KG1 (cell line): ENCODE measurements around the gene TNS1.

ENCODE experiments used
- DNase-seq: peaks from one replicate; lab custom pipeline; 2025; lab: John Stamatoyannopoulos, UW

Gene TNS1

DNA sequence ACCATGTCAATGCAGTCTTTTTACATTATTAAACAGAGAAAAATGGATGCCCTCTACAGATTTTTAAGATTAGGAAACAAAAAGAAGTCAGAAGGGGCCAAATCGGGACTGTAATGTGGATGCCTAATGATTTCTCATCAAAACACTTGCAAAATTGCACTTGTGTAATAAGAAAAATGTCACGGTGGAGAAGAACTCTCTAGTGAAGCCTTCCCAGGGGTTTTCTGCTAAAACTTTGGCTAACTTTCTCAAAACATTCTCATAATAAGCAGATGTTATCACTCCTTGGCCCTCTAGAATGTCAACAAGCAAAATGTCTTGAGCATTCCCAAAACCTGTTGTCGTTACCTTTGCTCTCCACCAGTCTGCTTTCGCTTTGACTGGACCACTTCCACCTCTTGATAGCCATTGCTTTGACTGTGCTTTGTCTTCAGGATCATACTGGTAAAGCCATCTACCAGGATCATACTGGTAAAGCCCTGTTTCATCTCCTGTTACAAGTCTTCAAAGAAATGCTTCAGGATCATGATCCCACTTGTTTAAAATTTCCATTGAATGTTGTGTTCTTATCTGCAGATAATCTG lies 226.8 kb downstream of the TNS1 start:
- DNase-seq = no peak

DNA sequence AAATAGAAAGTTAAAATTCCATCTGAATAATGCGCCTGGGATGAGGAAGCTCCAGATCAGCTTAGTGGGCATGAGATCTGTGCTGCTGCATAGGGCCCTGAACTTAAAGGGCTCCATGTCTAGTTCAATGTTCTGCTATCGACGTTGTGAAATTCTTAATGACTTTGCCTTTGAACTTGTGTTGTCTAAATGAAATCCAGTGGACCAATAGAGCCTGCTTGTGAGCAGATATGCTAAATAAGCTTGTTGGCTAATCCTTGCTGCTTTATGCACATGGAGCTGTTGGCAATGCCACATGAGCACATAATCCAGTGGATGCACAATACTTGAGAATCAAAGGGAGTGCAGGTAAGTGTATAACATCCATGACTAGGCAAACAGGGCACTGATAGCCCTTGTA lies 228.6 kb downstream of the TNS1 start:
- DNase-seq = no peak

DNA sequence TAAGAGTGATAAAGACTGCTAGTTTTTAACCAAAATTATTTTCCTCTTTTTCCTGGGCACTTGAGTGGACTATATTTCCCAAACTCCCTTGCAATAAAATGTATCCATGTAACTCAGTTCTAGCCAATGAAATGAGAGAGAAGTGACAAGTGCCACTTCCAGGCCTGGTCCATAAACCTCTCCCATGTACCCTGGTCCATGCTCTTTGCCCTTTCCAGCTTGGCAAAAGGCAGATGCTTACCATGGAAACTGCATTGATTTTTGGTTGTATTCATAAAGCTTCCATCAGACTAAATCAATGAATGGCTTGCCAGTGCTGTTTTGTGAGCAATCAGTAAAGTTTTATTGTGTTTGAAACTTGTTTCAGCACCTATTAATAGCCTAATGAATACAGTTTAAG lies 229.3 kb downstream of the TNS1 start:
- DNase-seq = no peak

DNA sequence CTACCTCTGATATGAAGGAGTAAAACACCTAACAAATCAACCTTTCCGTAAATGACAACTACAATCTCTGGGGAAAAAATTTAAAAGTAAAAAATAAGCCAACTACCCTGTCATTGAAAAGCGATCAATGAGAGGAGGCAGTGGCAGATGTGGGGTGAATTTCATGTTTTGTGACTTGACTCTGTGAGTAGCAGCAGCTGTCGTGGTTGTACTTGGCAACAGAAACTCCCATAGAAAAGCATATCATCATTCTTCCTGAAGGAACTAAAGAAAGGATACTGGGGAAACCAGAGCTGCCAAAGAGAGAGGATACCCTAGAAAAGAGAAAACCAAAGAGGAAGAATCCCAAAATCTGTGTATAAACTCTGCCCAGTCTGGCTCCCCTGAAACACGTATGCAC lies 236.4 kb downstream of the TNS1 start:
- no peak for DNase-seq

DNA sequence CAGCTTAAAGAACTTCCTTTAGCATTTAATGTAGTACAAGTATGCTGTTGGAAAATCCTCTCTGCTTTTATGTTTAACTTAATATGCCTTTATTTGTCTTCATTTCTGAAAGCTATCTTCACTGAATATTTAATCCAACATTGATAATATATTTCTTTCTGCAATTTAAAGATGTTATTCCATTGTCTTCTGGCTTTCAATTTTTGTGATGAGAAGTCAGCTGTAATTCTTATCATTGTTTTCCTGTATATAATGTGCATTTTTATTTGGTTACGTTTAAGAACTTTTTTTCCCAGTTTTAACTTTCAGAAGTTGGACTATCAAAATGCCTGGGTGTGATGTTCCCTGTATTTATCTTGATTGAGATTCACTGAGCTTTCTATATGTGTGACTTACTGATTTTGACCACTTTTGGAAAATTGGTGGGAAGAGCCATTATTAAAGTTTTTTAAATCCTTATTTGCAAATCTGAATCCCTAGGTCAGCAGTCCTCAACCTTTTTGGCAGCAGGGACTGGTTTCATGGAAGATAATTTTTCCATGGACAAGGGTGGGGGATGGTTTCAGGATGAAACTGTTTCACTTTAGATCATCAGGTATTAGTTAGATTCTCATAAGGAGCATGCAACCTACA lies 241.0 kb downstream of the TNS1 start:
- no peak for DNase-seq

DNA sequence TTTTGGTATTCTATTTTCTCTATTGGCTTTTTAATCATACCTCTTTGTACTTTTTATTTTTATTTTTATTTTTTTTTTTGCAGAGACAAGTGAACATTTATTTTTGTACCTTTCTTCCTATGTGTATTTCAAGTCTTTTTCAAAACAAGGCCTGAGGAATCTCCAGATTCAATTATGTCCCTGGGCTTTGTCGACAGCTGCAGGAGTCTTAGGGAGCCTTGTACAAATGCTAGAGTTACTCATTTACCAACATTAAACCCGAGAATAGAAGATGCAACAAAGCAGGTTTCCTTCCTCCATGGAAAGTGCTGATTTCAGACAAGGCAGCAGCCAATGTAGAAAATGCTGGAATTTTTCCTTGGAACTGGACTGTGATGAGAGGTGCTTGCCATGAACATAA lies 242.8 kb downstream of the TNS1 start:
- DNase-seq = no peak

DNA sequence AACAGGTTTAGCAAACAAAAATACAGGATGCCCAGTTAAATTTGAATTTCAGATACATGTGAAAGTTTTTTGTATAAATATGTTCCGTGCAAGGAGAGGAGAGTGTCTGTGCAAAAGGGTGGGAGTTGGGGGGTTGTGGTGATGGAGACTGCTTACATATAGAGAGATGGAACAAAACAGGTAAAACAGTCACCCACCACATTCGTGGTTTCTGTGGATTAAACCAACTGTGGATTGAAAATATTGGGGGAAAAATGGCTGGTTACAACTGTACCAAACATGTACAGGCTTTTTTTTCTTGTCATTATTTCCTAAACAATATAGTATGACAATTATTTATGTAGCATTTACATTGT lies 245.7 kb downstream of the TNS1 start:
- no peak for DNase-seq

DNA sequence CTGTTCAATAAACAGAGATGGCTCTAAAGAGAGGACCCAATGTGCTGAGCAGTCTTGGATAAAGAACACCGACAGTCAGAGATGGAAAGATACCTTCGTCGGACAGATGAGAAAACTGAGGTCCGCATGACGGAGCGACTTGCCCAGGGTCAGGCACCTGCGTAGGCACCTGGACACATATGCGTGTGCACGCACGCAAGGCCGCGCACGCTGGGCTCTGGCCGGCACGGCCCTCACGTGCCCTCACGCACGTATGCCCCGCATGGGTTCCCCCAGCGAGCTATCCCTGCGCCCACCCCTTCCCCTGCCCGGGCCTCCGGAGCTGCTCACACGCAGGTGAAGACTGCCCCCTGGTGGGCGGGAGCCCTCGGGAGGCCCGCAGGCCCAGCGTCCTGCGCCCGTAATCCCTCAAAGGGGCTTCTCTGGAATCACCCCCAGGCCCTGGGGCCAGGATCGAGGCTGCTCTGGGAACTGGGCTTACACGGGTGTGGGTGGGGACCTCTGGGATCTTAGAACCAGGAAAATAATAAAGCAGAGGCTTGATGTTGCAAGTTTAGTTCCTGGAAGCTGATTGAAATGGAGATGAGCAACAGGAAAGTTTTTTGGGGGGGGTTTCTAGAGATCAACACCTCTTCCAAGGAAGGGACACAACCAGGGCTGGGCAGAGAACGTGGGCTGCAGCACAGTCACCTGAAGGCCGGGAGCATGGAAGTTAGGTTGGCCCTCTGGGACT lies 246.3 kb downstream of the TNS1 start:
- DNase-seq = no peak

DNA sequence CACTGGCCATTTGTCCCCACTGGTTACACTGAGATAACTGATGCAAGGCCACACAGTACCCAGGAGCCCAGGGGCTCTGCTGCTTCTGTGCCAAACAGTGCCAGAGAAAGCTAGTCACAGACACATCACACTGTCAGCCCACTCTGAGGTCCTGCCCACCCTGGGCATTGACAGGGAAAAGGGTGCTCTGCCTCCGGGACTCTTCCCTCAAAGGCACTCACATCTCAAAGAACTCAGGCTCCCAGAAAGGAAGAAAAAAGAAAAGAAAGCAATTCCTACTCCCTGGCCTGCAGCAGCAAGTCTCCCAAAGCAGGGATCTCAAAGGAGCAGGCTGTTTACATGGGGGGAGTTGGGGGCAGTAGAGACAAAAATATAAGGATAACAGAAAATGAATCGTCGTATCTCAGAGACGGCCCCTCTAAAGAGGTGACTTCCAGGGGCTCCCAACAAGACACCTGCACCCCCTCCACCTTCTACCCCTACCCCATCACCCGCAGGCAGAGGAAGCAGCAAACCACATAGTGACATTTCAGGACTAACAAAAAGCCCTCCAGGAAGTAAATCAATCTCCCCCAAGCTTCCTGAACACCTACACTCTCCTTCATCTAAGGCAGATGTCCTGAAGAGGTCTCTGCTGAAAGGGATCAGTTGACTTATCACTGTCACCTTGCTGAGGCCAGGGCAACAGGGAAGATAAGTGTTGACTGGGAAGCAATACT lies 247.6 kb downstream of the TNS1 start:
- no peak for DNase-seq

DNA sequence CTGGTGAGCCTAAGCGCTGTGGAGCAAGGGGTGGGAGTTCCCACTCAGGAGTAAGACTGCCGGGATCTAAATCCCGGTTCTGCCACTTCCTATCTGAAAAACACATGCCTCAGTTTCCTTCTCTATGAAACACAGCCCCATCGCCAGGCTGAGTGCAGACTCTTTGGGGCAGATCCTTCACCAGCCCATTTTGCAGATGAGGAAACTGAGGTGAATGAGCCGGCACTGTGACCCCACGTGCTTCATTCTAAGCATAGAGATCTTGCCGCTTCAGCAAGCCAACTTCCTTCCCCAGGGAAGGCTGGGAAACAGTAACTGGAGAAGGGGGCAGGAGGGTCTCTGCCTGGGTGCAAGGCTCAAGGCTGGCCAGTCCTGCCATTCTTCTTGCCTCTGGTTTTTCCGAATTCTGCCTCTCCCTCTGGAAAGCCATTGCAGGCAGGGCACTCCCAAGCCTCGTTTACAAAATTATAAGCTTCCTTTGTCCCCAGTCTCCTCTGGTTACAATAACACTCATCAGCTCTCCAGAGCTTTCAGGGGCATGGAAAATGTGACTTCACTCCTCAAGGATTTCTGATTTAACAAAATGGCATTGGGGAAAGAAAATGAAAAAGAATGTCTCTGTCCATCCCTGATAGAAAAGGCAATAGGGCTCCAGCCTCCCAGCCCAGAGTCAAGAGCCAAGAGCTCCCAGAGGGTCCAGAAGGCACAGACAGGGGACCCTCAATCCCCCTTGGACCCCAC lies 249.2 kb downstream of the TNS1 start:
- DNase-seq = no peak

DNA sequence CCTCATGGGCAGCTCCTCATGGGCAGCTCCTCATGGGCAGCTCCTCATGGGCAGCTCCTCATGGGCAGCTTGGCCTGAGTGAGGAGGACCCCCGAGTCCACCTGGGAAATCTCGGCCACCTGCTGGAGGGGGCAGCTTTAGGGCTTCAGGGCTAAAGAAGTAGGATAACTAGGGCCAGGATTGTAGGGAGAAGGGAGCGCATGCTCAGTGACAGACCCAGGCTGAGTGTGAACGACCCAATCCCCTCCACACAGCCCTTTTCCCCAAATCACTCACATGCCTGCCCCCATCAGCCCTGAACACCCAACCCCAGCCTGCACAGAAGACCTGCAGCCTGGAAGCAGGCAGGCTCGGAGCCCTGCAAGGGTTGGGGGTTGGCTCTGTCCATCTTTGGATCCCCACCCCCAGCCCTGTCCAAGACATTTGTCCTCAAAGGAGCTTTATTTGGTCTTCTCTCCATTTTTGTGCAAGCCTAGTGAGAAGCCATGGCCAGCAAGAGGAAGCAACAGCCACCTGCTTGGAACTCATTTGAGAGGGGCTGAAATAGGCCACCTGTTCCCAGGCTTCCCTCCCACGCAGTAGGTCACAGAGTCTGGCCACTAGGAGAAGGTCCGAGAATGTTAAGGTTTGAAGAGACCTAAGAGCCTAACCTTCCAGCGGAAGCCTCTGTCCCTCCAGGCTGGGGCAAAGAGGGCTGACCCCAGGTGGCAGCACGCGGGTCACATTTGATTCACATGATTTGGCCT lies 249.9 kb downstream of the TNS1 start:
- no peak for DNase-seq

DNA sequence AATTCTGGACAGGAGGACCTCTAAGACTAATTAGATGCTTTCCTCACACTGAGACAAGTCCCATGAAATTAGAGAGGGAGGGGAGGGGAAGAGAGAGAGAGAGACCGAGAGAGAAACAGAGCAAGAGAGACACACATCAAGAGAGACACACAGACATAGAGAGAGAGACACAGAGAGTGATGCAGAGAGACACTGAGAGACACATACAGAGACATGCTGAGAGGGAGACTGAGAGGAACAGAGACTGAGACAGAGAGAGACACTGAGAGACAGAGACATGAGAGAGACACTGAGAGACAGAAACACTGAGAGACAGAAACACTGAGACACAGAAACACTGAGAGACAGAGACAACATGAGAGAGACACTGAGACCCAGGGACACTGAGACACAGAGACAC lies 250.8 kb downstream of the TNS1 start:
- DNase-seq = no peak

DNA sequence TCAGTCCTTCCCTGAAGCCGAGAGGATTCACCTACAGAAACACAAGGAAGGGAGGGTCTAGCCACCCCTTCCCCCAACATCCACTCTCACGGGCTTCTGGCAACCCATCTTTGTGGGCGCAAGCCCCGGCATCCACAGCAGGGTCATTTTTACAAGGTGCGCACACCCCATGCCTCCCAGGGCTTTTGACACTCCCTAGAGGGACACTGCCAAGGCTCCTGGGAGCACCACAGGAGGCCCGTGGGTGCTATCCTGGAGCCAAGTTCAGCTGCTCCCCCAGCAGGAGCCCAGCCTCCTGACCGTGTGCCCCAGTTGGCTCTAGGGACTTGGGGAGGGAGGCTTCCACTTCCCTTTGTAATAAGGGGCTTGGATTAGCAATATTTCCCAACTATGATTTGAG lies 251.6 kb downstream of the TNS1 start:
- DNase-seq = no peak
